8988T (cell line): Measurements from ENCODE around the gene TNIP1.

Experiments used
- DNase-seq: peaks from one replicate; pipeline ENCODE4 v3.0.0; 2011

TNIP1 gene

DNA sequence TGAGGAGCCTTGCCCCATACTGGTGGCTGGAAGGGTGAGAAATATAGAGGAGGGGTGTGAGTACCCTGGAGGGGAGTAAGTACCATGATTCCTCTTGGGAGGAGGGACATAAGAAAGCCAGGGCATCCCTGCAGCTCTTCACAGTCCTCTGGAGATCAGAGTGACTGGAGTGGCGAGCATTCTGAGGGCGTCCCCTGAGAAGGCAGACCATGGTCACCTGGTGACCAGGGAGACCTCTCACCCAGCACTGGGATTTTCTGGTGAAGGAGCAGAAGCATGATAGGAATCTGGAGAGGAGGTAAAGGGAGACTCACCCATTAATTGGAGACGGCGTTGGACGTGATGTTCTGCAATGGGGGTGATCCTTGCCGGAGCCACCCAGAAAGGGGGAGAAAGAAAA, 88.1 kb downstream of the TNIP1 start:
- DNase-seq = no peak

DNA sequence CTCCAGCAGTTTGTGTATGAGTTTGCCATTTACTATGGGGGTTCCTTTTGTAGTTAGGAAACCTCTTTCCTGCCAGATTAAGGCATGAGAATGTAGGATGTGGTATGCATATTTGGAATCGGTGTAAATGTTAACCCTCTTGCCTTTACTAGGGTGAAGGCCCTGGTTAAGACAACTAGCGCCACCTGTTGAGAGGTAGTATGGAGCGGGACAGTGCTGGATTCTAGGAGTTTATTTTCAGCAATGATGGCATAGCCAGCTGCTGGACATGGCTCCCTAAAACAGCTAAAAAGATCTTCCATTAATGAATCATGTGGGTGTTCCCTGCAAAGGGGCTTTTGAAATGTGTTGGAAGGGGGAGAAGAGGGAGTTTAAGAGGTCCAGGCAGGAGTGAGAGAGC, 91.1 kb downstream of the TNIP1 start:
- no peak for DNase-seq

DNA sequence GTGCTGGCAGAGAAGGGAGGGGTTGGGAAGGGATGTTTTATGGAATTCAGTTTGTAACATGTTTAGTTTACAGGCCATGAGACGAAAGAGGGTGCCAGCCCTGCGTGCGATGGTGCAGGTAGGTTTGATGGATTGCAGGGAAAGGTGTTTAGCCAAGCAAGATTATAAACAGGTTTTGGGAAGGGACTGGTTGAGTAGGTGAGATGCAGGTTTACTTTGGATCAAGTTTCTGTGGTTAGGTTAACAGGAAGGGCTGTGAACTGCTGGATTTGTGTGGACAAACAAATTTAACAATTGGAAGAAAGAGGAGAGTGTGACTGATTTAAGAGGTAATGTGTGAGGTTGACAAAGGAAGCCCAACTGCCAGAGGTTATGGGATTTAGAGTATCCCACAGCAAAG, 93.1 kb downstream of the TNIP1 start:
- DNase-seq = no peak
